ENCODE data around the gene DRICH1.
A peak's percentile ranks its signal among the peaks of the same experiment; 100 is the strongest.

Gene DRICH1

GRCh38 chr22:23591846-23592245, 40.3 kb downstream of the DRICH1 start:
- no peak overlapping the region for H3K4me3 ChIP-seq (ENCODE audit: low read depth, low read length)
- TF ChIP-seq, protein P1, sequence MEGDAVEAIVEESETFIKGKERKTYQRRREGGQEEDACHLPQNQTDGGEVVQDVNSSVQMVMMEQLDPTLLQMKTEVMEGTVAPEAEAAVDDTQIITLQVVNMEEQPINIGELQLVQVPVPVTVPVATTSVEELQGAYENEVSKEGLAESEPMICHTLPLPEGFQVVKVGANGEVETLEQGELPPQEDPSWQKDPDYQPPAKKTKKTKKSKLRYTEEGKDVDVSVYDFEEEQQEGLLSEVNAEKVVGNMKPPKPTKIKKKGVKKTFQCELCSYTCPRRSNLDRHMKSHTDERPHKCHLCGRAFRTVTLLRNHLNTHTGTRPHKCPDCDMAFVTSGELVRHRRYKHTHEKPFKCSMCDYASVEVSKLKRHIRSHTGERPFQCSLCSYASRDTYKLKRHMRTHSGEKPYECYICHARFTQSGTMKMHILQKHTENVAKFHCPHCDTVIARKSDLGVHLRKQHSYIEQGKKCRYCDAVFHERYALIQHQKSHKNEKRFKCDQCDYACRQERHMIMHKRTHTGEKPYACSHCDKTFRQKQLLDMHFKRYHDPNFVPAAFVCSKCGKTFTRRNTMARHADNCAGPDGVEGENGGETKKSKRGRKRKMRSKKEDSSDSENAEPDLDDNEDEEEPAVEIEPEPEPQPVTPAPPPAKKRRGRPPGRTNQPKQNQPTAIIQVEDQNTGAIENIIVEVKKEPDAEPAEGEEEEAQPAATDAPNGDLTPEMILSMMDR (IDR thresholded peaks at IDR 0.05; ENCODE audit: borderline replicate concordance, insufficient read depth, low read depth, low read length) = no peak

DNA sequence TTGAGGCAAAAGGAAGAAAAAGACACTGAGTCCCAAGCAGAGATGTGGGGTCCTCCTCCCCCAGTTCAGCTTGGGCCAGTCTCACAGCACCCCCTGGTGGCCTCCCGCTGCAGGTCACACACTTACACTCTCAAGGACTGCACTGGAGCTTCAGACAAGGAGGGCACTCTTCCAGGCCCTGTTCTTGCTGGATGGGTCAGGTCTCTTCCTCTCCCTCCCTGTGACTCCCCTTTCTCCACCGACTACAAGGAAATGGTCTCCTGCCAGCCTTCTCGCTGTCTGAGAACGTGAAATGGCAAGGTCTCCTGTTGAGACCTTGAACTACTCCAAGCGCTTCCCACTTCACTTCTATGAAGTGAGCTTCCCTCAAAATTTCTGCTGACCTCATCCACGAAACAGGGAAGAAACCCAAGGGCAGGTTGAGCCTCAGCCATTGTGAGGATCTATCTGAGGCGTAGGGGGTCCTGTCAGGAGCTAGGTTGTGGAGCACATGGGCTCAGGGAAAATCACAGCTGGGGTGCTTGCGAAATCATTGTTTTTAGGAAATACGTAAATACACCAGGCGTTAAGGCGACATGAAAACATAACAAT, 40.8 kb downstream of the DRICH1 start:
- H3K4me3 ChIP-seq (ENCODE audit: low read depth, low read length) = no peak overlapping the region
- TF ChIP-seq, protein P1 (IDR thresholded peaks at IDR 0.05; ENCODE audit: borderline replicate concordance, insufficient read depth, low read depth, low read length) = peak; percentile 98

DNA sequence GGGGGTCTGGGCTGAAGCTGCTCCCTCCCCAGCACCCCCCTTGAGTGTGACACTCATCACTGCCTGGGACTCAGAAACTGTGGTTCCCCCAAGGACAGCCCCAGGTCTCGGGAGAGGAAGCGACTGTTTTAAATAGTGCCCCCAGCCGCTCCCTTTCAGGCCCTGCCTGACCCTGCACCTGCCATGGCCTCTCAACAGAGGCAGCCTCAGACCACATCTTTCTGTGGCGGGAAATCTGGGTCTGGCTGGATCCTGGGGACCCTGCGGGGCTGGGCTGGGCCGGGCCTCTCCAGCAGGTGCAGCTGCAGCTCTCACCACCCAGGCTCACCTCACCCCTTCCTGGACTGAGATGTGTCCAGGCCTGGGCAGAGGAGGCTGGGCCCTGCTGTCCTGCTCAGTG, 48.3 kb downstream of the DRICH1 start:
- no peak overlapping the region for H3K4me3 ChIP-seq (ENCODE audit: low read depth, low read length)
- TF ChIP-seq, protein P1 (IDR thresholded peaks at IDR 0.05; ENCODE audit: borderline replicate concordance, insufficient read depth, low read depth, low read length) = no peak

DNA sequence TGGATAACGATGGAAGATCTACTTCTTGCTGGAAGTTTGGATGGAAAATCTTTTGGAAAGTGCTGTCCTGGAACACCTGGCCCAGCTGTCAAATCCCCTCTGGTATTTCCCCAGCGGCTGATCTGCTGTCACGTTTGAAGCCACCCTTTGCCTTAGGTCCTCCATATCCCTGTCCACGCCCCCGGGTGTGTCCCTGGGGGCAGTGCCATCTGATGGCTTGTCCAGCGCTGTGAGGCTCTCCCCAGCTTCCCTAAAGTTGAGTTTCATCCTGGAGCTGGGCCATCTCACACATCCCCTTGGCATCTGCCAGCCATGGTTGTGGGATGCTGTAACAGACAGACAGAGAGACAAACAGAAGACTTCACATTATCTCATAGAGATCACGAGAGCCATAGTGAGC, 49.0 kb downstream of the DRICH1 start:
- TF ChIP-seq, protein P1 (IDR thresholded peaks at IDR 0.05; ENCODE audit: borderline replicate concordance, insufficient read depth, low read depth, low read length) = no peak
- no peak overlapping the region for H3K4me3 ChIP-seq (ENCODE audit: low read depth, low read length)

GRCh38 chr22:23581260-23581650, 50.9 kb downstream of the DRICH1 start:
- H3K4me3 ChIP-seq (ENCODE audit: low read depth, low read length) = no peak overlapping the region
- TF ChIP-seq, protein P1 (IDR thresholded peaks at IDR 0.05; ENCODE audit: borderline replicate concordance, insufficient read depth, low read depth, low read length) = no peak

DNA sequence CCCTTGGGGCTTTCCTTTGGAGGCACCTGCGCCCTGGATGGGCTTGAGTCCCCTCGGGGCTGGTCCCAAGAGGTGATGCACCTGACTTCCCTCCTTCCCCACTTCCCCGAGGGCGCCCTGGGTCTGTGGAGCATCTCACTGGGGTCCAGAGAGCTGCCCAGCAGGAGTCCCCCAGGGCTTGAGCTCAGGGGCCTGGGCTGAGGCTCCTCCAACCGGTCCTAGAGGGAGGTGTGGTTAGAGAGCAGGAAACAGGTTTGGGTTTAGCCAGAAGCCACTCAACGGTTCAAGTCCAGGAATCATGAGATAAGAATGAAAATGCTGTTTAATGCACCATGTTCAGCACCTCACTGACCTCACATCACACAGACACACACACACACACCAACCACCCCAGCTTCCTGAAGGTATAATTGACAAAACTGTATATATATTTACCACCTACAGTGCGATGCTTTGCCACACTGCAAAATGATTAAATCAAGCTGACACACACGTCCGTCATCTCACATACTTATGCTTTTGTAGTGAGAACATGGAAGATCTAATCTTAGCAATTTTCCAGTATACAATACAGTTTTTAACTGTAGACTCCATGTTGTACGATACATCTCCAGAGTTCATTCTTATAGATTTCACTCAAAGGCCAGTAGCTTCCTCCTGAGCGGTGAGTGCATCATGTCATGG, 51.4 kb downstream of the DRICH1 start:
- H3K4me3 ChIP-seq (ENCODE audit: low read depth, low read length) = no peak overlapping the region
- TF ChIP-seq, protein P1 (IDR thresholded peaks at IDR 0.05; ENCODE audit: borderline replicate concordance, insufficient read depth, low read depth, low read length) = no peak

Measured in GM12875 (cell line).